Astrocyte (in vitro differentiated cells and primary cell): ENCODE measurements around the gene CWC27.

ENCODE experiments used
- EZH2 ChIP-seq: IDR thresholded peaks from 2 replicates; pipeline ENCODE4 v1.6.1; 2012; ENCODE audit warnings: mild to moderate bottlenecking, low read length, inconsistent platforms; ENCODE audit not compliant: insufficient read depth
- TF ChIP-seq, protein P1 (sequence below): IDR thresholded peaks from 2 replicates; pipeline ENCODE4 v1.5.1; 2011; ENCODE audit warnings: low read depth, mild to moderate bottlenecking, inconsistent platforms, low read length, moderate library complexity; ENCODE audit not compliant: insufficient read depth

DNA sequence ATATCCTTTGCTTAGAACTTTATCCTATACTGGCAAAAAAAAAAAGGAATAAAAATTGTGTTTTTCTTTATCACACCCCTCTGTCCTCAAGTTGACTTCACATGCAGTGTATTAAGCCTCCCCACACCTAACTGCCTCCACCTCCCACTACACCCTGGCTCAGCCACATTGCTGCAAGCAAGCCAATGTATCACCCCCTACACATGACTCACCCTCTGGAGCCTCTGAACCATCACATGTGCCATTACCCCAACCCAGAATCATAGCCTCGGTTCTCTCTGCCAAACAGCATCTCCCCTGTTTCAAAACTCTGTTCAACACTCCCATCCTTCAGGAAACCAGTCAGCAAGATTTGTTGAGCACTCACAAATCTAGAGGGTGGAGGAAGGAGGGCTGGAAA lies 209.0 kb downstream of the CWC27 start:
- TF ChIP-seq, protein P1, sequence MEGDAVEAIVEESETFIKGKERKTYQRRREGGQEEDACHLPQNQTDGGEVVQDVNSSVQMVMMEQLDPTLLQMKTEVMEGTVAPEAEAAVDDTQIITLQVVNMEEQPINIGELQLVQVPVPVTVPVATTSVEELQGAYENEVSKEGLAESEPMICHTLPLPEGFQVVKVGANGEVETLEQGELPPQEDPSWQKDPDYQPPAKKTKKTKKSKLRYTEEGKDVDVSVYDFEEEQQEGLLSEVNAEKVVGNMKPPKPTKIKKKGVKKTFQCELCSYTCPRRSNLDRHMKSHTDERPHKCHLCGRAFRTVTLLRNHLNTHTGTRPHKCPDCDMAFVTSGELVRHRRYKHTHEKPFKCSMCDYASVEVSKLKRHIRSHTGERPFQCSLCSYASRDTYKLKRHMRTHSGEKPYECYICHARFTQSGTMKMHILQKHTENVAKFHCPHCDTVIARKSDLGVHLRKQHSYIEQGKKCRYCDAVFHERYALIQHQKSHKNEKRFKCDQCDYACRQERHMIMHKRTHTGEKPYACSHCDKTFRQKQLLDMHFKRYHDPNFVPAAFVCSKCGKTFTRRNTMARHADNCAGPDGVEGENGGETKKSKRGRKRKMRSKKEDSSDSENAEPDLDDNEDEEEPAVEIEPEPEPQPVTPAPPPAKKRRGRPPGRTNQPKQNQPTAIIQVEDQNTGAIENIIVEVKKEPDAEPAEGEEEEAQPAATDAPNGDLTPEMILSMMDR: no peak
- TF ChIP-seq EZH2: no peak
